Ascending aorta (tissue), 2 donors: ENCODE results near the gene PLIN4. TPM values are rescaled to one million over a fixed set of nuclear protein-coding genes. Genes with fewer than 3 reads are reported as not detected.

ENCODE experiments used
- DNase-seq, 2 donors: peaks; one replicate each; pipeline ENCODE4 v3.0.0-alpha.2; 2019; ENCODE audit warnings: low spot score in 2 of 2
- H3K27ac ChIP-seq, 2 donors: fragments of 200-600 bp; sonication (generic); one replicate each; pipeline ENCODE4 v1.5.1; 2016 to 2017; ENCODE audit warnings: mild to moderate bottlenecking in 1 of 2
- H3K27me3 ChIP-seq: fragments of 200-600 bp; sonication (generic); one replicate; pipeline ENCODE4 v1.5.1; 2017
- H3K36me3 ChIP-seq, 2 donors: fragments of 200-600 bp; sonication (generic); one replicate each; pipeline ENCODE4 v1.5.1; 2016
- H3K4me1 ChIP-seq, 2 donors: fragments of 200-600 bp; sonication (generic); one replicate each; pipeline ENCODE4 v1.5.1; 2016 to 2017; ENCODE audit warnings: mild to moderate bottlenecking in 1 of 2
- H3K4me3 ChIP-seq, 2 donors: fragments of 200-600 bp; sonication (generic); one replicate each; pipeline ENCODE4 v1.5.1; 2016 to 2017; ENCODE audit warnings: mild to moderate bottlenecking in 1 of 2
- H3K9me3 ChIP-seq, 2 donors: fragments of 200-600 bp; sonication (generic); one replicate each; pipeline ENCODE4 v1.5.1; 2016
- intact Hi-C: fragments of 100-400 bp; cut with DNase I; formaldehyde crosslinking; loops from one replicate; pipeline ENCODE4 v1.15.1; 2023
- total RNA-seq: library from RNA; depleted of rRNA; stranded (reverse); fragments of >200 nt; gene quantifications from one replicate; pipeline ENCODE4 v1.1.0, GENCODE V29; 2016
- TF ChIP-seq, protein P1 (sequence below), 3 experiments: fragments of 200-600 bp in 2 of 3; fragments of 450-650 bp in 1 of 3; sonication (generic) in 2 of 3; IDR thresholded peaks; one replicate each; pipeline ENCODE4 v1.5.1; 2016 to 2019; ENCODE audit warnings: antibody characterized with exemption in 3 of 3, mild to moderate bottlenecking in 1 of 3, moderate library complexity in 1 of 3

Gene PLIN4
- total RNA-seq, 1 donor from 2014 or later: 15.1 TPM

DNA sequence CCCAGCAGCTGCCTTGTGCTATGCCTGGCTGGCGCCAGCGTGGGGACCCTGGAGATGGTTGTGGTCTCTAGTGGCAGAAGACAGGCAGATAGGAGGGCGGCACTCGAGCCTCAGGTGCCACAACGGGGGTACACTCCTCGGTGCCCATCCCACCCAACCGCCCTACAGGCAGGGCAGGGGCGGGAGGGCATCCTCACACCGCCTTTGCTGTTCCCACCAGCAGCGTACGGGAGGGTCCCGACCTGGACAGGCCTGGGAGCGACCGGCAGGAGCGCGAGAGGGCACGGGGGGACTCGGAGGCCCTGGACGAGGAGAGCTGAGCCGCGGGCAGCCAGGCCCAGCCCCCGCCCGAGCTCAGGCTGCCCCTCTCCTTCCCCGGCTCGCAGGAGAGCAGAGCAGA is 16.6 kb downstream of the PLIN4 start:
- H3K9me3 ChIP-seq: no peaks in the 10 kb centered on the region
- DNase-seq: no peak
- TF ChIP-seq, protein P1, sequence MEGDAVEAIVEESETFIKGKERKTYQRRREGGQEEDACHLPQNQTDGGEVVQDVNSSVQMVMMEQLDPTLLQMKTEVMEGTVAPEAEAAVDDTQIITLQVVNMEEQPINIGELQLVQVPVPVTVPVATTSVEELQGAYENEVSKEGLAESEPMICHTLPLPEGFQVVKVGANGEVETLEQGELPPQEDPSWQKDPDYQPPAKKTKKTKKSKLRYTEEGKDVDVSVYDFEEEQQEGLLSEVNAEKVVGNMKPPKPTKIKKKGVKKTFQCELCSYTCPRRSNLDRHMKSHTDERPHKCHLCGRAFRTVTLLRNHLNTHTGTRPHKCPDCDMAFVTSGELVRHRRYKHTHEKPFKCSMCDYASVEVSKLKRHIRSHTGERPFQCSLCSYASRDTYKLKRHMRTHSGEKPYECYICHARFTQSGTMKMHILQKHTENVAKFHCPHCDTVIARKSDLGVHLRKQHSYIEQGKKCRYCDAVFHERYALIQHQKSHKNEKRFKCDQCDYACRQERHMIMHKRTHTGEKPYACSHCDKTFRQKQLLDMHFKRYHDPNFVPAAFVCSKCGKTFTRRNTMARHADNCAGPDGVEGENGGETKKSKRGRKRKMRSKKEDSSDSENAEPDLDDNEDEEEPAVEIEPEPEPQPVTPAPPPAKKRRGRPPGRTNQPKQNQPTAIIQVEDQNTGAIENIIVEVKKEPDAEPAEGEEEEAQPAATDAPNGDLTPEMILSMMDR (IDR thresholded peaks at IDR 0.05): no peak
- no peak overlapping the region for H3K27ac ChIP-seq
- no peaks in the 10 kb centered on the region for H3K4me1 ChIP-seq
- intact Hi-C loops: no loop called here
- no peaks in the 10 kb centered on the region for H3K27me3 ChIP-seq
- H3K36me3 ChIP-seq: peaks cover 58 to 80% of the 10 kb centered on the region in 2 donors
- H3K4me3 ChIP-seq: no peak overlapping the region

DNA sequence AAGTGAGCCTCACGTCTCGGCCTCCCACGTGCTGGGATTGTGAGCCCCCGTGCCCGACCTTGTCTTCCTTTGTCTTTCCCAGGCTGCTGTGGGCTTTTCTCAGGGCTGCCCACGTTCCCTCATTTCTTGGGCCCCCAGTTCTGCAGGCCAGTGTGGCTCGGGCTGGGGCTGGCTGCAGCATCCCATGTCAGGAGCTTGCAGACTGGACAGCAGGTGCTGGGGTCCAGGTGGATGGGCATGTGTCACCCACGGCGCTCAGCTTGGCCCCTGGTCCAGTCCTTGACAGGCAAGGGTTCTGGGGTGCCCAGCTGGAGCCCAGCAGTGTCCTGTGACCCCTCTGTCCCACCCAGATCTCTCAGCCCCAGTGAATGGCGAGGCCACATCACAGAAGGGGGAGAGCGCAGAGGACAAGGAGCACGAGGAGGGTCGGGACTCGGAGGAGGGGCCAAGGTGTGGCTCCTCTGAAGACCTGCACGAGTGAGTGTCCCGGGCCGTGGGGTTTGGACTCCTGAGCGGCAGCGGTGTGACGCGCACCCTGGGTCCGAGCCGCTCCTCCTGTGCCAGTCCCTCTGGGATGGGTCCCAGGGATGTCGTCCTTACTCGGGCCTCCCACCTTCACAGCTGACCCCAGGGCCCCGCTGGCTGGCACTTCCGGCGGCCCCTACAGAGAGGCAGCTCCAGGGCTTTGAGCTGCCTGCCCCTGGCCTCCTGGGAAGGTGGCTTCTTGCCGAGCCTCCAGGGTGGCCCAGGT is 17.3 kb downstream of the PLIN4 start:
- Histone ChIP-seq H3K36me3 (peaks cover 65 to 87% of the 10 kb centered on the region in 2 donors), H3K27ac (no peak overlapping the region)
- intact Hi-C loops: no loop called here

DNA sequence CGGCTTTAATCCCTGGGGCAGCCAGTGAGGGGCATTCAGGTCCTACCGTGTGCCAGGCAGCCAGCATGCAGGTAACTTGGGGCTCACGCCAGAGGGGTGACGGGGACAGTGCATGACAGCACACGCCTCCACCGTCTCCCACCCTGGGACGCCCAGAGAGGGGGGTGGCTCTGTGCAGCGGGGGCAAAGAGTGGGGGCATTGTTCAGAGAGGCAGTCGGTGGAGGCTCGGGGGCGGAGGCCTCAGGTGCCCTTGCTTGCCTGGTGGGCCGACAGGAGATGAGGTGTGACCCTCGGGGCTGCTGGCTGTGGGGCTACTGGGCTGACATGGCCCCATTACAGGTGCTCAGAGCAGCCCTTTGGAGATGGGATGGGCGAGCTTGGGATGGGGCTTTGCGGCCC is 18.4 kb downstream of the PLIN4 start:
- TF ChIP-seq, protein P1 (IDR thresholded peaks at IDR 0.05): no peak
- Histone ChIP-seq H3K27me3 (no peaks in the 10 kb centered on the region), H3K9me3 (no peaks in the 10 kb centered on the region), H3K4me3 (no peak overlapping the region), H3K27ac (no peak overlapping the region), H3K36me3 (peaks cover 71 to 89% of the 10 kb centered on the region in 2 donors), H3K4me1 (no peaks in the 10 kb centered on the region)
- DNase-seq: no peak
- intact Hi-C loops: no loop called here

More for the DNA sequence above, 17.3 kb downstream of the PLIN4 start:
- no peaks in the 10 kb centered on the region for H3K4me1 ChIP-seq
- no peak overlapping the region for H3K4me3 ChIP-seq
- no peak for DNase-seq
- H3K9me3 ChIP-seq: no peaks in the 10 kb centered on the region
- TF ChIP-seq, protein P1 (IDR thresholded peaks at IDR 0.05): no peak
- no peaks in the 10 kb centered on the region for H3K27me3 ChIP-seq

DNA sequence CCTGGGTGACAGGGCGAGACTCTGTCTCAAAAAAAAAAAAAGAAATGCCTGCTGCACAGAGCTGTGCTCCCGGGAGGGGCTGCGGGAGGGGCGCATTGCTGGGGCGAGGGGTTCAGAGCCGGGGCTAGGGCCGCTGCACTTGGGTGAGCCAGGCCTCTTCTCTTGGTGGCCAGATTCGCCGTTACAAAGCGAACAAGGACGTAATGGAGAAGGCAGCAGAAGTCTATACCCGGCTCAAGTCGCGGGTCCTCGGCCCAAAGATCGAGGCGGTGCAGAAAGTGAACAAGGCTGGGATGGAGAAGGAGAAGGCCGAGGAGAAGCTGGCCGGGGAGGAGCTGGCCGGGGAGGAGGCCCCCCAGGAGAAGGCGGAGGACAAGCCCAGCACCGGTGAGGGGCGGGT is 19.0 kb downstream of the PLIN4 start:
- intact Hi-C loops: no loop called here

DNA sequence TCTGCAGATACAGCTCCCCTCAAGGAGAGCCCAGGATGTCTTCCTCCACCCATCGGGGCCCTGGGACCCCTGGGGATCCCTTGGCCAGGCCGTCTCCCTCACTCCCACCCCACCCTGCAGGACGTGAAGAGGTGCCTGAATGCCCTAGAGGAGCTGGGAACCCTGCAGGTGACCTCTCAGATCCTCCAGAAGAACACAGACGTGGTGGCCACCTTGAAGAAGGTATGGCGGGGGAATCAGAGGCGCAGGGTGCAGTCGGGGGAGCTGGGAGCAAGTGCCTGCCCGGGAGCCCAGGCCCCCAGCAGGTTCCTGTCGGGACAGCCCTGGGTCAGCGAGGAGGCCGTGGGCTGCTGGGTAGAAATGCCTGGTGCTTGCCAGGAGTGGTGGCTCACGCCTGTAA is 19.6 kb downstream of the PLIN4 start:
- intact Hi-C loops: no loop called here
- DNase-seq: no peak
- H3K36me3 ChIP-seq: peaks cover 82 to 91% of the 10 kb centered on the region in 2 donors
- TF ChIP-seq, protein P1 (IDR thresholded peaks at IDR 0.05): no peak
- H3K4me1 ChIP-seq: no peaks in the 10 kb centered on the region
- no peak overlapping the region for H3K4me3 ChIP-seq
- H3K9me3 ChIP-seq: no peaks in the 10 kb centered on the region
- no peak overlapping the region for H3K27ac ChIP-seq
- no peaks in the 10 kb centered on the region for H3K27me3 ChIP-seq

More for the DNA sequence above, 19.0 kb downstream of the PLIN4 start:
- TF ChIP-seq, protein P1 (IDR thresholded peaks at IDR 0.05): no peak
- Histone ChIP-seq H3K4me3 (no peak overlapping the region), H3K36me3 (peaks cover 76 to 89% of the 10 kb centered on the region in 2 donors), H3K27ac (no peak overlapping the region), H3K9me3 (no peaks in the 10 kb centered on the region), H3K4me1 (no peaks in the 10 kb centered on the region), H3K27me3 (no peaks in the 10 kb centered on the region)
- DNase-seq: no peak
